ENCODE results near the gene TTLL13. TPM values are rescaled to one million over a fixed set of nuclear protein-coding genes. Genes with fewer than 3 reads are reported as not detected.

Gene TTLL13
- total RNA-seq, 2 experiments from 2014 or later, result 0.57 to 1.3 TPM

GRCh38 chr15:90205050-90205848 is 44.1 kb upstream of the TTLL13 start:
- Histone ChIP-seq H4K20me1 (ENCODE audit: insufficient read depth, low read length) (0 out of 2 replicates have a peak, but pooled peaks cover 5% of the 10 kb centered on the region), H3K4me3 (ENCODE audit: low read depth, low read length, poor library complexity, severe bottlenecking) (no peak overlapping the region), H3K36me3 (ENCODE audit: insufficient read depth, low read length) (no peaks in the 10 kb centered on the region), H2AFZ (ENCODE audit: low read length) (no peak overlapping the region), H3K27ac (ENCODE audit: low read depth, low read length, poor library complexity, severe bottlenecking) (no peak overlapping the region), H3K9me2 (ENCODE audit: insufficient read depth, low read length) (no peaks in the 10 kb centered on the region), H3K4me2 (ENCODE audit: low read length) (no peak overlapping the region), H3K79me2 (ENCODE audit: insufficient read depth, low read depth, low read length) (no peaks in the 10 kb centered on the region), H3K4me1 (ENCODE audit: insufficient read depth, low read length, poor library complexity, severe bottlenecking) (peaks cover 15% of the 10 kb centered on the region), H3K9me3 (ENCODE audit: low read length) (no peaks in the 10 kb centered on the region)
- ChIA-PET POLR2A (interaction anchor here (0.6 to 1.0 kb wide), 2 partner anchors 9 to 772 kb away, joined by 4 read pairs; no protein-coding TSS in a partner anchor), CTCF (ENCODE audit: unreplicated experiment) (no interaction called here)
- intact Hi-C loops (cut with micrococcal nuclease; ENCODE audit: unreplicated experiment), result no loop called here
- BruUV-seq (replicated peaks), result no TSS peak
- TF ChIP-seq, protein P1, sequence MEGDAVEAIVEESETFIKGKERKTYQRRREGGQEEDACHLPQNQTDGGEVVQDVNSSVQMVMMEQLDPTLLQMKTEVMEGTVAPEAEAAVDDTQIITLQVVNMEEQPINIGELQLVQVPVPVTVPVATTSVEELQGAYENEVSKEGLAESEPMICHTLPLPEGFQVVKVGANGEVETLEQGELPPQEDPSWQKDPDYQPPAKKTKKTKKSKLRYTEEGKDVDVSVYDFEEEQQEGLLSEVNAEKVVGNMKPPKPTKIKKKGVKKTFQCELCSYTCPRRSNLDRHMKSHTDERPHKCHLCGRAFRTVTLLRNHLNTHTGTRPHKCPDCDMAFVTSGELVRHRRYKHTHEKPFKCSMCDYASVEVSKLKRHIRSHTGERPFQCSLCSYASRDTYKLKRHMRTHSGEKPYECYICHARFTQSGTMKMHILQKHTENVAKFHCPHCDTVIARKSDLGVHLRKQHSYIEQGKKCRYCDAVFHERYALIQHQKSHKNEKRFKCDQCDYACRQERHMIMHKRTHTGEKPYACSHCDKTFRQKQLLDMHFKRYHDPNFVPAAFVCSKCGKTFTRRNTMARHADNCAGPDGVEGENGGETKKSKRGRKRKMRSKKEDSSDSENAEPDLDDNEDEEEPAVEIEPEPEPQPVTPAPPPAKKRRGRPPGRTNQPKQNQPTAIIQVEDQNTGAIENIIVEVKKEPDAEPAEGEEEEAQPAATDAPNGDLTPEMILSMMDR (conservative IDR thresholded peaks at IDR 0.05; ENCODE audit: low read length), result no peak
- no peak for TF ChIP-seq EZH2phosphoT487 (IDR thresholded peaks at IDR 0.05; ENCODE audit: borderline replicate concordance, low read depth, low read length)
- DNase-seq (ENCODE audit: low spot score), result no peak

GRCh38 chr15:90205886-90206285 is 43.5 kb upstream of the TTLL13 start:
- POLR2A ChIA-PET, result interaction anchor here (1.0 kb wide), 1 partner anchor 9 kb away, joined by 4 read pairs; no protein-coding TSS in a partner anchor
- Histone ChIP-seq H3K79me2 (ENCODE audit: insufficient read depth, low read depth, low read length) (no peaks in the 10 kb centered on the region), H4K20me1 (ENCODE audit: insufficient read depth, low read length) (0 out of 2 replicates have a peak, but pooled peaks cover 5% of the 10 kb centered on the region)

More at GRCh38 chr15:90205886-90206285, 43.5 kb upstream of the TTLL13 start:
- no peaks in the 10 kb centered on the region for H3K36me3 ChIP-seq (ENCODE audit: insufficient read depth, low read length)
- DNase-seq (ENCODE audit: low spot score), result no peak
- no peak overlapping the region for H3K4me2 ChIP-seq (ENCODE audit: low read length)
- TF ChIP-seq EZH2phosphoT487 (IDR thresholded peaks at IDR 0.05; ENCODE audit: borderline replicate concordance, low read depth, low read length), result no peak
- TF ChIP-seq, protein P1 (conservative IDR thresholded peaks at IDR 0.05; ENCODE audit: low read length), result no peak
- no TSS peak for BruUV-seq (replicated peaks)
- H3K27ac ChIP-seq (ENCODE audit: low read depth, low read length, poor library complexity, severe bottlenecking), result no peak overlapping the region
- peaks cover 9% of the 10 kb centered on the region for H3K4me1 ChIP-seq (ENCODE audit: insufficient read depth, low read length, poor library complexity, severe bottlenecking)
- intact Hi-C loops (cut with micrococcal nuclease; ENCODE audit: unreplicated experiment), result no loop called here
- H2AFZ ChIP-seq (ENCODE audit: low read length), result no peak overlapping the region
- H3K9me3 ChIP-seq (ENCODE audit: low read length), result no peaks in the 10 kb centered on the region
- CTCF ChIA-PET (ENCODE audit: unreplicated experiment), result no interaction called here
- no peak overlapping the region for H3K4me3 ChIP-seq (ENCODE audit: low read depth, low read length, poor library complexity, severe bottlenecking)
- H3K9me2 ChIP-seq (ENCODE audit: insufficient read depth, low read length), result no peaks in the 10 kb centered on the region

Data from OCI-LY7 (cell line).